HepG2 (cell line): Measurements from ENCODE around the gene POFUT2. TPM values are rescaled to one million over a fixed set of nuclear protein-coding genes. Genes with fewer than 3 reads are reported as not detected.

ENCODE experiments used
- ARID2 ChIP-seq: sonication (generic); formaldehyde crosslinking; IDR thresholded peaks from 2 replicates; pipeline ENCODE4 v1.8.1; 2022; ENCODE audit warnings: mild to moderate bottlenecking, missing genetic modification reagents, borderline replicate concordance
- ELF4 ChIP-seq: sonication (generic); formaldehyde crosslinking; IDR thresholded peaks from 2 replicates; pipeline ENCODE4 v1.5.0; 2020; ENCODE audit warnings: missing genetic modification reagents, mild to moderate bottlenecking, moderate library complexity, borderline replicate concordance
- HDAC2 ChIP-seq: sonication (generic); formaldehyde crosslinking; IDR thresholded peaks from 2 replicates; pipeline ENCODE4 v1.4.0; 2020; ENCODE audit warnings: missing genetic modification reagents
- MEIS2 ChIP-seq: sonication (generic); formaldehyde crosslinking; IDR thresholded peaks from 2 replicates; pipeline ENCODE4 v1.9.0; 2021; ENCODE audit warnings: mild to moderate bottlenecking, missing genetic modification reagents
- MIER3 ChIP-seq: IDR thresholded peaks from 2 replicates; pipeline ENCODE4 v1.6.1; 2016; ENCODE audit warnings: missing compliant biosample characterization, borderline replicate concordance
- RBAK ChIP-seq: sonication (generic); formaldehyde crosslinking; IDR thresholded peaks from 2 replicates; pipeline ENCODE4 v1.5.1; 2020; ENCODE audit warnings: mild to moderate bottlenecking, missing genetic modification reagents
- RBM39 ChIP-seq: fragments of 200-400 bp; formaldehyde crosslinking; IDR thresholded peaks from one replicate; pipeline ENCODE4 v1.6.1; 2018; ENCODE audit warnings: antibody characterized with exemption, mild to moderate bottlenecking, low read depth, low read length; ENCODE audit not compliant: poor library complexity, severe bottlenecking
- SMAD3 ChIP-seq: sonication (generic); formaldehyde crosslinking; IDR thresholded peaks from 2 replicates; pipeline ENCODE4 v1.4.0; 2020; ENCODE audit warnings: missing genetic modification reagents
- THAP11 ChIP-seq: IDR thresholded peaks from 2 replicates; pipeline ENCODE4 v1.6.1; 2016; ENCODE audit warnings: missing biosample characterization, missing genetic modification reagents
- XRCC5 ChIP-seq: fragments of 200-400 bp; formaldehyde crosslinking; optimal IDR thresholded peaks from 2 replicates; pipeline ENCODE3; 2017; ENCODE audit warnings: mild to moderate bottlenecking, low read length
- ZBTB20 ChIP-seq: sonication (generic); formaldehyde crosslinking; IDR thresholded peaks from 2 replicates; pipeline ENCODE4 v1.8.1; 2023; ENCODE audit warnings: missing genetic modification reagents, low read depth, mild to moderate bottlenecking, borderline replicate concordance
- ZBTB7B ChIP-seq: sonication (generic); formaldehyde crosslinking; IDR thresholded peaks from 2 replicates; pipeline ENCODE4 v1.4.0; 2020; ENCODE audit warnings: missing genetic modification reagents
- ZNF205 ChIP-seq: IDR thresholded peaks from 2 replicates; pipeline ENCODE4 v1.6.1; 2018; ENCODE audit warnings: missing biosample characterization, missing genetic modification reagents
- ZNF232 ChIP-seq: sonication (generic); formaldehyde crosslinking; IDR thresholded peaks from 2 replicates; pipeline ENCODE4 v1.4.0; 2020; ENCODE audit warnings: missing genetic modification reagents, borderline replicate concordance
- ZNF407 ChIP-seq: sonication (generic); formaldehyde crosslinking; IDR thresholded peaks from one replicate; pipeline ENCODE4 v1.5.1; 2020; ENCODE audit warnings: mild to moderate bottlenecking, missing genetic modification reagents; ENCODE audit errors: not compliant biosample characterization
- ZNF552 ChIP-seq: sonication (generic); formaldehyde crosslinking; IDR thresholded peaks from 2 replicates; pipeline ENCODE4 v1.9.0; 2022; ENCODE audit warnings: missing genetic modification reagents, mild to moderate bottlenecking, borderline replicate concordance
- ZNF572 ChIP-seq: sonication (generic); formaldehyde crosslinking; IDR thresholded peaks from 2 replicates; pipeline ENCODE4 v1.5.1; 2020; ENCODE audit warnings: mild to moderate bottlenecking, missing genetic modification reagents
- ZNF615 ChIP-seq: sonication (generic); formaldehyde crosslinking; IDR thresholded peaks from 2 replicates; pipeline ENCODE4 v1.5.0; 2020; ENCODE audit warnings: mild to moderate bottlenecking, missing genetic modification reagents, borderline replicate concordance
- ZNF7 ChIP-seq: IDR thresholded peaks from 2 replicates; pipeline ENCODE4 v1.6.1; 2016; ENCODE audit warnings: missing biosample characterization, missing genetic modification reagents
- ZNF768 ChIP-seq: sonication (generic); formaldehyde crosslinking; IDR thresholded peaks from 2 replicates; pipeline ENCODE4 v1.4.0; 2020; ENCODE audit warnings: missing genetic modification reagents
- ZNF775 ChIP-seq: sonication (generic); formaldehyde crosslinking; IDR thresholded peaks from 2 replicates; pipeline ENCODE4 v1.4.0; 2020; ENCODE audit warnings: missing genetic modification reagents, mild to moderate bottlenecking, moderate library complexity, borderline replicate concordance
- polyA plus RNA-seq, 8 experiments: library from polyadenylated mRNA; depleted of rRNA in 3 of 8; stranded (reverse) in 7 of 8; unstranded in 1 of 8; fragments of >200 nt; fragmentation: Illumina TruSeq in 4 of 8; extraction: Trizol in 4 of 8; gene quantifications; 2 replicates each; pipeline versions ENCODE4 v1.2.1 to v1.2.3, GENCODE V29; 2011 to 2016; ENCODE audit warnings: low read depth in 4 of 8, missing spikeins in 1 of 8, mixed read lengths in 1 of 8; ENCODE audit not compliant: insufficient read depth in 1 of 8
- total RNA-seq, 5 experiments: library from RNA; depleted of rRNA; stranded (reverse); fragments of >200 nt; fragmentation: Illumina TruSeq; extraction: Trizol; gene quantifications; 2 replicates each; pipeline ENCODE4 v1.2.3, GENCODE V29; 2016; ENCODE audit warnings: low read depth in 1 of 5

The POFUT2 gene
- total and polyA plus RNA-seq, 2 of the 13 experiments (the other 11 are each of a cell fraction or from before 2014, with no cell fraction given) = 22.8 to 24.0 TPM

- TF ChIP-seq MEIS2 (CRISPR knock-in tag) (peak; percentile 79), ZNF572 (CRISPR knock-in tag) (no peak), ARID2 (no peak), ZBTB7B (CRISPR knock-in tag) (peak; percentile 60; the same call in 1 of the 2 replicates), RBAK (CRISPR knock-in tag) (no peak), ZNF768 (CRISPR knock-in tag) (no peak), THAP11 (CRISPR knock-in tag) (0 out of 2 replicates have a peak, but pooled peaks have one; percentile 48), MIER3 (CRISPR knock-in tag) (no peak; the same call in 1 of the 2 replicates), ZBTB20 (0 out of 2 replicates have a peak, but pooled peaks have one; percentile 85), ZNF7 (CRISPR knock-in tag) (no peak), ZNF775 (CRISPR knock-in tag) (no peak), RBM39 (peak; percentile 13), ZNF205 (CRISPR knock-in tag) (0 out of 2 replicates have a peak, but pooled peaks have one; percentile 60), SMAD3 (no peak), ZNF552 (peak; percentile 65; the same call in 1 of the 2 replicates), ZNF407 (CRISPR knock-in tag) (peak; percentile 69), ELF4 (no peak), HDAC2 (peak; percentile 90), ZNF232 (peak; percentile 44; the same call in 1 of the 2 replicates), ZNF615 (no peak), XRCC5 (peak; percentile 70)
Observed at GRCh38 chr21:45318556-45319404, 31.1 kb upstream of the POFUT2 start (continued).
